Ishikawa (cell line): ENCODE data around the gene KRT1.

ENCODE experiments used
- CEBPB ChIP-seq: IDR thresholded peaks from 2 replicates; pipeline ENCODE4 v1.6.1; 2012
- CREB1 ChIP-seq: IDR thresholded peaks from 2 replicates; pipeline ENCODE4 v1.6.1; 2012; ENCODE audit warnings: low read depth
- EGR1 ChIP-seq: IDR thresholded peaks from 2 replicates; pipeline ENCODE4 v1.6.1; 2012
- EP300 ChIP-seq: IDR thresholded peaks from 2 replicates; pipeline ENCODE4 v1.6.1; 2012; ENCODE audit warnings: borderline replicate concordance
- FOXM1 ChIP-seq: IDR thresholded peaks from 2 replicates; pipeline ENCODE4 v1.6.1; 2012; ENCODE audit warnings: low read depth, borderline replicate concordance
- MAX ChIP-seq: IDR thresholded peaks from 2 replicates; pipeline ENCODE4 v1.6.1; 2012
- NFIC ChIP-seq: IDR thresholded peaks from 2 replicates; pipeline ENCODE4 v1.6.1; 2012
- RAD21 ChIP-seq: IDR thresholded peaks from 2 replicates; pipeline ENCODE4 v1.6.1; 2012; ENCODE audit warnings: low read depth
- REST ChIP-seq: IDR thresholded peaks from 2 replicates; pipeline ENCODE4 v1.6.1; 2012; ENCODE audit warnings: low read depth, mild to moderate bottlenecking
- TAF1 ChIP-seq: IDR thresholded peaks from 2 replicates; pipeline ENCODE4 v1.6.1; 2012; ENCODE audit warnings: low read depth, mild to moderate bottlenecking
- TCF12 ChIP-seq: IDR thresholded peaks from 2 replicates; pipeline ENCODE4 v1.6.1; 2012; ENCODE audit warnings: low read depth
- TEAD4 ChIP-seq: IDR thresholded peaks from 2 replicates; pipeline ENCODE4 v1.6.1; 2012
- USF1 ChIP-seq: IDR thresholded peaks from 2 replicates; pipeline ENCODE4 v1.6.1; 2012
- YY1 ChIP-seq: IDR thresholded peaks from 2 replicates; pipeline ENCODE4 v1.6.1; 2012; ENCODE audit warnings: low read depth
- ZBTB7A ChIP-seq: IDR thresholded peaks from 2 replicates; pipeline ENCODE4 v1.6.1; 2012; ENCODE audit warnings: low read depth

Gene KRT1

GRCh38 chr12:52716061-52716460 is 35.9 kb upstream of the KRT1 start:
- TF ChIP-seq EP300 (no peak), USF1 (no peak), RAD21 (no peak), NFIC (no peak), CREB1 (no peak), TCF12 (no peak), MAX (no peak), YY1 (no peak), ZBTB7A (no peak), TAF1 (no peak), EGR1 (no peak), CEBPB (no peak), FOXM1 (no peak)

GRCh38 chr12:52715416-52715815 is 35.2 kb upstream of the KRT1 start:
- TF ChIP-seq TEAD4 = peak; percentile 57
- TF ChIP-seq RAD21 = peak; percentile 68
- no peak for TF ChIP-seq TAF1
- no peak for TF ChIP-seq EP300

GRCh38 chr12:52714887-52715281 is 34.7 kb upstream of the KRT1 start:
- no peak for TF ChIP-seq ZBTB7A
- TF ChIP-seq MAX = no peak
- TF ChIP-seq RAD21 = no peak
- TF ChIP-seq REST = no peak
- TF ChIP-seq FOXM1 = no peak
- no peak for TF ChIP-seq CREB1
- TF ChIP-seq USF1 = no peak
- TF ChIP-seq NFIC = no peak
- no peak for TF ChIP-seq TEAD4
- no peak for TF ChIP-seq EP300

GRCh38 chr12:52713960-52714886 is 34.0 kb upstream of the KRT1 start:
- TF ChIP-seq MAX (peak; percentile 46; the same call in 1 of the 2 replicates), REST (no peak)

- no peak for TF ChIP-seq EGR1
- no peak for TF ChIP-seq USF1
- TF ChIP-seq NFIC = no peak
- TF ChIP-seq EP300 = no peak
- no peak for TF ChIP-seq CREB1
- no peak for TF ChIP-seq TCF12
- TF ChIP-seq RAD21 = no peak
- no peak for TF ChIP-seq REST
Measured at GRCh38 chr12:52710730-52711129, 30.5 kb upstream of the KRT1 start.
